Measurements from ENCODE around the gene SEC23IP. TPM values are rescaled to one million over a fixed set of nuclear protein-coding genes. Genes with fewer than 3 reads are reported as not detected.

The SEC23IP gene
- polyA plus RNA-seq, 3 donors: 11.5 to 43.8 (median 42.0) TPM

- Mint-ChIP-seq H3K27me3 (ENCODE audit: low read depth in 3 of 3) (peaks cover 2 to 11% (median 8%) of the 10 kb centered on the region in 3 donors), H3K9me3 (peaks cover 10 to 20% (median 16%) of the 10 kb centered on the region in 7 donors), H3K4me1 (peaks cover 3% of the 10 kb centered on the region), H3K36me3 (no peaks in the 10 kb centered on the region), H3K27ac (no peak overlapping the region), H3K4me3 (no peak overlapping the region)
- no peaks in the 10 kb centered on the region for H3K4me1 ChIP-seq (ENCODE audit: control insufficient read depth in 1 of 2, insufficient read depth in 2 of 2, low read length in 2 of 2)
- H3K27ac ChIP-seq (ENCODE audit: low read depth in 1 of 2, low read length in 2 of 2): no peak overlapping the region
- intact Hi-C loops (cut with micrococcal nuclease): no loop called here
- H3K9ac ChIP-seq (ENCODE audit: insufficient read depth, low read length, poor library complexity, severe bottlenecking): no peak overlapping the region
- H3K4me3 ChIP-seq (replicated peaks in 1 of 3; ENCODE audit: low read depth in 2 of 3, low read length in 3 of 3): no peak overlapping the region
- DNase-seq: no peak
- H3K79me2 ChIP-seq (ENCODE audit: insufficient read depth, low read length): no peaks in the 10 kb centered on the region
- no peaks in the 10 kb centered on the region for H3K36me3 ChIP-seq (replicated peaks in 1 of 2; ENCODE audit: control insufficient read depth in 1 of 2, insufficient read depth in 2 of 2, low read length in 2 of 2)
- no peak overlapping the region for H3K4me2 ChIP-seq (replicated peaks; ENCODE audit: extremely low read depth, low read length, poor library complexity, severe bottlenecking)
- H4K20me1 ChIP-seq (ENCODE audit: insufficient read depth, low read length): no peaks in the 10 kb centered on the region
- TF ChIP-seq CTCF (IDR thresholded peaks at IDR 0.05): no peak
- H3K9me3 ChIP-seq (replicated peaks in 1 of 2; ENCODE audit: control insufficient read depth in 1 of 2, insufficient read depth in 1 of 2, low read length in 2 of 2): peaks cover 5 to 10% of the 10 kb centered on the region in 2 donors
- no peaks in the 10 kb centered on the region for H3K27me3 ChIP-seq (ENCODE audit: control insufficient read depth in 2 of 2, insufficient read depth in 2 of 2, low read length in 2 of 2)
- no CpG with 5 or more reads among the region's 1 CpG for WGBS (ENCODE audit: insufficient coverage)
- H2AFZ ChIP-seq (ENCODE audit: insufficient read depth, low read depth, low read length, poor library complexity, severe bottlenecking): no peak overlapping the region
Observed at GRCh38 chr10:119969609-119970008, 77.1 kb downstream of the SEC23IP start.

GRCh38 chr10:119970107-119970506 lies 77.6 kb downstream of the SEC23IP start:
- Mint-ChIP-seq H3K27me3 (ENCODE audit: low read depth in 3 of 3) (peaks cover 2 to 11% (median 8%) of the 10 kb centered on the region in 3 donors), H3K36me3 (no peaks in the 10 kb centered on the region), H3K4me1 (peaks cover 3% of the 10 kb centered on the region), H3K9me3 (peaks cover 8 to 20% (median 16%) of the 10 kb centered on the region in 7 donors), H3K4me3 (no peak overlapping the region), H3K27ac (no peak overlapping the region)
- H4K20me1 ChIP-seq (ENCODE audit: insufficient read depth, low read length): no peaks in the 10 kb centered on the region
- peaks cover 5 to 10% of the 10 kb centered on the region in 2 donors for H3K9me3 ChIP-seq (replicated peaks in 1 of 2; ENCODE audit: control insufficient read depth in 1 of 2, insufficient read depth in 1 of 2, low read length in 2 of 2)
- H2AFZ ChIP-seq (ENCODE audit: insufficient read depth, low read depth, low read length, poor library complexity, severe bottlenecking): no peak overlapping the region
- H3K79me2 ChIP-seq (ENCODE audit: insufficient read depth, low read length): no peaks in the 10 kb centered on the region
- intact Hi-C loops (cut with micrococcal nuclease): no loop called here
- H3K4me1 ChIP-seq (ENCODE audit: control insufficient read depth in 1 of 2, insufficient read depth in 2 of 2, low read length in 2 of 2): no peaks in the 10 kb centered on the region
- no peak for TF ChIP-seq CTCF (IDR thresholded peaks at IDR 0.05)
- no peaks in the 10 kb centered on the region for H3K36me3 ChIP-seq (replicated peaks in 1 of 2; ENCODE audit: control insufficient read depth in 1 of 2, insufficient read depth in 2 of 2, low read length in 2 of 2)
- H3K9ac ChIP-seq (ENCODE audit: insufficient read depth, low read length, poor library complexity, severe bottlenecking): no peak overlapping the region
- H3K27ac ChIP-seq (ENCODE audit: low read depth in 1 of 2, low read length in 2 of 2): no peak overlapping the region
- no peaks in the 10 kb centered on the region for H3K27me3 ChIP-seq (ENCODE audit: control insufficient read depth in 2 of 2, insufficient read depth in 2 of 2, low read length in 2 of 2)
- no peak for DNase-seq
- WGBS (ENCODE audit: insufficient coverage): no CpG with 5 or more reads among the region's 1 CpG
- H3K4me2 ChIP-seq (replicated peaks; ENCODE audit: extremely low read depth, low read length, poor library complexity, severe bottlenecking): no peak overlapping the region
- H3K4me3 ChIP-seq (replicated peaks in 1 of 3; ENCODE audit: low read depth in 2 of 3, low read length in 3 of 3): no peak overlapping the region
